EH (cell line): ENCODE measurements around the gene AKAP10.
"Not testable (repeated sequence)": the region's sequence is repeated elsewhere in the genome, so short reads cannot be mapped to it uniquely, and the experiment has no call there.

Experiments used
- DNase-seq: peaks from one replicate; pipeline ENCODE4 v3.0.0-alpha.2; 2015; ENCODE audit warnings: low read depth

AKAP10 gene, protein sequence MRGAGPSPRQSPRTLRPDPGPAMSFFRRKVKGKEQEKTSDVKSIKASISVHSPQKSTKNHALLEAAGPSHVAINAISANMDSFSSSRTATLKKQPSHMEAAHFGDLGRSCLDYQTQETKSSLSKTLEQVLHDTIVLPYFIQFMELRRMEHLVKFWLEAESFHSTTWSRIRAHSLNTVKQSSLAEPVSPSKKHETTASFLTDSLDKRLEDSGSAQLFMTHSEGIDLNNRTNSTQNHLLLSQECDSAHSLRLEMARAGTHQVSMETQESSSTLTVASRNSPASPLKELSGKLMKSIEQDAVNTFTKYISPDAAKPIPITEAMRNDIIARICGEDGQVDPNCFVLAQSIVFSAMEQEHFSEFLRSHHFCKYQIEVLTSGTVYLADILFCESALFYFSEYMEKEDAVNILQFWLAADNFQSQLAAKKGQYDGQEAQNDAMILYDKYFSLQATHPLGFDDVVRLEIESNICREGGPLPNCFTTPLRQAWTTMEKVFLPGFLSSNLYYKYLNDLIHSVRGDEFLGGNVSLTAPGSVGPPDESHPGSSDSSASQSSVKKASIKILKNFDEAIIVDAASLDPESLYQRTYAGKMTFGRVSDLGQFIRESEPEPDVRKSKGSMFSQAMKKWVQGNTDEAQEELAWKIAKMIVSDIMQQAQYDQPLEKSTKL

DNA sequence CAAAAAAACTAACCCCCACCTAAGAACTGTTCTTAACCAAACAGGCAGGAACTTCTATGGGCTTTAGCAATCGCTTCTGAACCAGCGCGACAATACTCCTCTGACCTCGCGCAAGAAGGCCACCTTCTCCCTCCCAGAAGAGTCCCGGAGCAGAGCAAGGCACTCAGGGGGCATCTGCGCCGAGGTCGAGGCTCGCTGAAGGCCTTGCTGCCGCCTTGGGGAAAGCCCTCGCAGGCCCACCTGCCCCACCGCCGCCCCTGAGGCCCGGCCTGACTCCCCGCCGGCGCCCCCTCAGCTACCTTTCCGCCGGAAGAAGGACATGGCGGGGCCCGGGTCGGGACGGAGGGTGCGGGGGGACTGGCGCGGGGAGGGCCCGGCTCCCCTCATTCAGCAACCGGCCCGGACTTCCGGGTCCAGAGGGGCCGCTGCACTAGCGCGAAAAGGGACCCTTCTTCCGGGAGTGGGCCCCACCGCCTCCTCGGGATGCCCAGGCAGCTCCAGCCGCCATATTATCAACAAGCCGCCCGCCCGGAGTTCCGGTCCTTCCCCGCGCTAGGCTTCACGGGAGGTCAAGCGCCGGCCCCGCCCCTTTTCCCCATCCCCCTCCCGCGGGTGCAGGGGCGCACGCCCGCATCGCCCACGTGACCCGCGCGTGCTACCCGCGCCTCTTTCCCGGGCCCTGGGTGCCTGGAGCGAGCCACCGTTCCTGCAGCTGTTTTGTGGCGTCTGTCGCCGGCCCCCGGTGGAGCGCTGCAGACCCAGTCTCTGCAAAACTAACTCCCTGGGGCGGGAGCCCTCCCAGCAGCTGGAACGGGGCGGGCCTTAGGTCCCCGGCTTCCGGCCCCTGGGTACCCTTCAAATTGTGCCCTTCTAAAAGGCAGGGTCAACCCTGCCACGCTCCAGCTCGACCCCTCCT, at the start of gene AKAP10:
AKAP10 (minus strand) TSS at position 536 of the 916 bp plus-strand sequence; CDS start at position 387, 149 bp downstream.
- DNase-seq, result peak; percentile 86

DNA sequence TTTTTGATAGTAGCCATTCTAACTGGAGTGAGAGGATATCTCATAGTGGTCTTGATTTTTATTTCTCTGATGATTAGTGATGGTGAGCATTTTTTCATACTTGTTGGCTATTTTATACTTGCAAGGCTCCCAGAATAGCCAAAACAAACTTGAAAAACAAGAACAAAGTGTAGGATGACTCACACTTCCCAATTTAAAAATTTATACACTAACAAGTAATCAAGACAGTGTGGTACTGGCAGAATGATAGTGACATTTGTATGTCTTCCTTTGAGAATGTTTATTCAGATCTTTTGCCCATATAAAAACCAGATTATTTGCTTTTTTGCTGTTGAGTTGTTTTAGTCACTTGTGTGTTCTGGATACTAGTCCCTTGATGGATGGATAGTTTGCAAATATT, 49.3 kb upstream of the AKAP10 start:
- no peak for DNase-seq

DNA sequence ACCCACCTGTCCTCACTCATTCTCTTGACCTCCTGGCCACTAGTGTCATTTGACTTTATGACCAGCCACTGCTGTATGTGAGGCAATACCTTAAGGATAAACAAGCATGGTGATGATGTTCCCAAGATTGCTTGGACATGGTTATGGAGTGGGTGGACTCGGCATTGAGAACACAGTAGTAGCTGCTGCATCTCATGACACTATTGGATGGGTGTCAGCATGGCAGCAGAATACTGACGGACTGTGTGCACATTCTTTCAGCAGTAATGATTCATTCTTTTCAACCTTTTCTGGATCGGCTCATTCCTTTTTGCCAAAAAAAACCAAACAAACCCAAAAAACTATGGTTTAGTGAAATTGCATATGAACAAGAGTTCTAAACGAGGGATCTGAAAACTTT, 45.1 kb upstream of the AKAP10 start:
- DNase-seq, result no peak

DNA sequence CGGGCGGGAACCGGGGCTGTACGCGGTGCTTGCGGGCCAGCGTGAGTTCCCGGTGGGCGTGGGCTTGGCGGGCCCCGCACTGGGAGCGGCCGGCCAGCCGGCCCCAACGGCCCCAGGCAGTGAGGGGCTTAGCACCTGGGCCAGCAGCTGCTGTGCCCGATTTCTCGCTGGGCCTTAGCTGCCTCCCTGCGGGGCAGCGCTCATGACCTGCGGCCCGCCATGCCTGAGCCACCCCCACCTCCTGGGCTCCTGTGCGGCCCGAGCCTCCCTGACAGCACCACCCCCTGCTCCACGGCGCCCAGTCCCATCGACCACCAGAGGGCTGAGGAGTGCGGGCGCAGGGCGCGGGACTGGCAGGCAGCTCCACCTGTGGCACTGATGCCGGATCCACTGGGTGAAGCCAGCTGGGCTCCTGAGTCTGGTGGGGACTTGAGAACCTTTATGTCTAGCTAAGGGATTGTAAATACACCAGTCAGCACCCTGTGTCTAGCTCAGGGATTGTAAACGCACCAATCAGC, 38.9 kb upstream of the AKAP10 start:
- DNase-seq, result not testable (repeated sequence)

DNA sequence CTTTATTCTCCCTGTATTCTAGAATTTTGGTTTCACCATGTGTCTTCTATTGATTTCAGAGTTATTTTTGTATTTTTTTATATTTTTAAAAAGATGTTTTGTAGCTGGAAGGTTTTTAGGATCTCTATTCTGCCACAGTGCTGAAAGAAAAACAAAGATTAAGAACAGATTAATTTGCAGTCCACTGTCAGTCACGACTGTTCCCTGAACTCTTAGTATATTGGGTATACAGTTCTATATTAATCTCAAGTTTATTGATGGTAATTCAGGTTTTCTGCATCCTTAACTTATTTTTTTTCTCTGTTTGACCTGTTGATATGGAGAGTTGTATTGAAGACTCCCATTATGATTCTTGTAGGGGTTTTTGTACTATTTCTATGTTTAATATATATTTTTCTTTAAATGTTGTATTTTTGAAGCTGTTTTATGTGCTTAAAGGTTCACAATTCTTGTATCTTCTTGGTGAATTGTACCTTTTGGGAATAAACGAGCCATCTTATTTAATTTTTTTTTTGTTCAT, 34.4 kb upstream of the AKAP10 start:
- DNase-seq, result no peak

DNA sequence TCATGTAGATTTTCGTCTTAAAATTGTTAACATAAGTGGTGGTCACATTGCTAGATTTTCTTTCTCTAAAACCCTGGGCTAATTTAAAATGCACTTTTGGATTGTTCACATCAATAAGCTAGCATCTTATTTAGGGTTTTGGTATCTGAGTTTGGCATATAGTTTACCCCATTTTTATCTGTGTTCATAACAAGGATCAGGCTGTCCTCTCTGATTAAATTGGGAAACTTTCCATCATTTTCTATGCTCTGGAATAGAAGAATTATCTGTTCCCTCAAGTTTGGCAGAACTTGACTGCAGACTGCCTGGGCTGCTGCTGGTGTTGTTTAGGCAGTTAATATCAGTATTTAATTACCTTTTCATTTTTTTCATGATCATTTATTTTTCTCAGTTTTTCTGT, 33.3 kb upstream of the AKAP10 start:
- no peak for DNase-seq

DNA sequence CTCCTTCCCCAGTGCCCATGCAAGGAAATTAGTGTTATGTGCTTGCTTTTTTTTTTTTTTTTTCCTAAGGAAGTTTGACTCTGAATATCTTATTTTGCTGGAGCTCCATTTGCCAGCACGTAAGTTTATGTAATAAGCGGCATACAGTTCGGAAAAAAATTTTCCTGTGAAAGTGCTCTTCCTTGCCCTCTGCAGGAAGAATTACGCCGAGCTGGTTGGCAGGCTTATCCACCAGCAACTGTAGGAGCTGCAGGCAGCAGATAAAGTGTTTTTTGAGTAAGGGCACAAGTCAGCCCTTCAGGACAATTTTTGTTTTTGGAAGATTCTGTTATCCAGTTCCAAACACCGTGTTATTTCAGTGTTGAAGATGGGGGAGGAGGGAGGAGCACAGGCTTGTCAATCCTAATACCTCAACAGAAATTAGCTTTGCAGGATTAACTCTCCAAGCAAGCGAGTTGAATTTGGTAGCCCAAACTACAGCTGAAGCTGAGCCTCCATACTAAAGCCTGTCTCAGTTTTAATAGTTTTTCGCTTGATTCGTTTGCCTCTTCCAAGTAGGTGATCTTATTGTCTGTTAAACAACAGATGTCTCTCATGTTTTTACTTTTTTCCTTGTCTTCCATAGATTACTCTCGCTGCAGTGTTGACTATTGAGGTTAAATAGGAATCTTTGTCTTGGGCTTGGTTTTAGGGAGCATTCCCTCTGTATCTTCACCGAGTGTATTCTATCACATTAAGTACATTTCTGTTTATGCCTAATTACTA, 32.7 kb upstream of the AKAP10 start:
- DNase-seq, result peak; percentile 62

DNA sequence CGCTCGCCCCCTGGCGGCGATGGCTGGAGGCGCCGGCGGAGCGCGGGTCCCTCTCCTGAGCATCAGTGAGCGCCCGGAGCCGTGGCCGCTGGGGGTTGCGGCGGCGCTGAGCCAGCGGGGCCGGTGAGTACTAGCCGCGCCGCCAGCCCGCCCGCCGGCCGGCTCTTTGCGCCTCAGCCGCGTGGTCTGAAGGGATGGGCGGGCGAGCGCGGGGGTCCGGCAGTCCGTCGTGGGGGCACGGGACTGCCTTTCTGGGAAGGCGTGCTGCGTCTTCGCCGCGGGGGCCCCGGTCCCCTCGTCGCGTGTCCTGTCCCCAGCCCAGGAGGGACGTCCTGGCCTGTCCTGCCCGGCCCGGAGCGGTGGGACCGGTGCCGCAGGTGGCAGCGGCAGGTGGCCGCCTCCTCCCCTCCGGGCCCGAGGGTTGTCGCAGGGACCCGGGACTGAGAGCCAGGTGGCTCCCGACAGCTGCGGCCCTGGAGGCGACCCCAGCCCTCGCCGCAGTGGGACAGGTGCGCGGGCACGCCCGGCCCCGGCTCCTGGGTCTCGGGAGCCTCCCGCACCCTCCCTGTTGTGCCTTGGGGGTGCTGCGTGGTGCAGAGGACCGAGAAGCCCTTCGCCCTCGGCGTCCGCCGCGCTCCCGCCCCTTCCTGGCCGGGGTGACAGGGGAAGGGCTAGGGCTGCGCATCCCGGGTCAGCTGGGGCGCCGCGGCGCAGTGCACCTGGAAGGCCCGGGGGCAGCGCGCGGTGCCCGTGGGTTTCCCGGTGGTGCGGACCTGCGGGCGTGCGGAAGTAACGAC, 31.9 kb upstream of the AKAP10 start, which contains the start of gene SPECC1:
SPECC1 (plus strand) TSS at position 58 of the 797 bp plus-strand sequence. CDS start 87,293 bp downstream, outside the sequence.
- DNase-seq, result peak; percentile 70

DNA sequence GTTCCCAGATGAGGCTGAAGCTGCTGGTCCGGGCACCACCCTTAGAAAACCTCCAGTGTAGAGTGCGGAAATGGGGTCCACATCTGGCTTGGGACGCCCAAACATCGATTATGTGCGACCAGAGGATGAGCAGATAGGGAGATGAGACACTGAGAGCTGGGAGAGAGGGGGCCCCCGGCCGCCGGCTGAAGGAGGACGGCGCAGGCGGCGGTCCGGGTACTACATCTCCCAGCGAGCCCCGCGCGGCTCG, 31.3 kb upstream of the AKAP10 start:
- DNase-seq, result no peak

DNA sequence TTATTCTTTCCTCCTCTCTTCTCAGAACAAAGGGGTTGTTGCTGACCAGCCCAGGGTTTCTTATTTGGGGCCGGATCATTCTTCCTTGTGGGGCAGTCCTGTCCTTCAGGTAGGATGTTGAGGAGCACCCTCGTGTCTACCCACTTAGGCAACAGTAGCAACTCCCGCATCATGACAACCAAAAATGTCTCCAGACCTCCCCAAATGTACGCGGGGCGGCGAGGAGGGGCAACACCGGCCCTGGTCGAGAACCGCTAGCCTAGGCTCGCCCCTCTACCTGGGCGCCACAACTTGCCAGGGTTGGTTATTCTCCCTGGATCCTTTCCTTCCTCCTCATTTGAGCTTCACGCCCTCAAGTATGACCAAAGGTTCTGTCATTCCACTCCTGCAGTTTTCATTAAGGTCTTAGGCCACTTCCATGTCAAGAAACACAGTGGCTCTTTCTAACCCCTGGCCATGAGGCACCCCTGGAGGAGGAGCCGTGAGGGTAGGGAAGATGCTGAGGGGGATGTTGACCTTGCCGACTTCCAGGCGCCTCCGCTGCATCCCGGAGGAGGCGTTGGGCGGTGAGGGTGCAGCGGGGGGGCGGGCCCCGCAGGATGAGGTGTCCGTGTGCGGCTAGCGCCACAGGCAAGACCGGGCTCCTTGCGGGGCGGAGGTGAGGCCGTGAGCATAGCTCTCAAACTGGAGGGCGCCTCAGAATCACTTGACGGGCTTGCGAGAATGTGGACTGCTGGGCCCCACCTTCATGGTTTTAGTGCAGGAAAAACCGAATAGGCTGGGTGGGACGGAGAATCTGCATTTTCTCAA, 30.8 kb upstream of the AKAP10 start:
- DNase-seq, result no peak

DNA sequence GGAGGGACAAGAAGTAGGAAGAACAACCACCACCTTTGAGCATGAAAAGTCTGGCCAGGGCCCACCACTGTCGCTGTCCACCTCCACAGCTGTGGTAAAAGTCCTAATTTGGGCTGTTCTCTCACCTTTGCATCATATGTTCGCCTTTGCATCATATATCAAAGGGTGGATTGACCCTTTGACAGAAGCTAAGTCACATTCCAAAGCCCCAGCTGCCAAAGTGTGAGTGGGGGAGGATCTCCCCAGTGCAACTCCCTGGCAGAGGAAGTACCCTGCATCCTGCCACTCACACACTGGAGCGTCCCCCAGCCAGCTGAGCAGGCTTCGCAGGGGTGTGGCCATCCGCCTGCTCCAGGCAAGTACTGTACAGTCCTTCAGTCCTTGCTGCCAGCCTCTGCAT, 18.9 kb upstream of the AKAP10 start:
- DNase-seq, result no peak

DNA sequence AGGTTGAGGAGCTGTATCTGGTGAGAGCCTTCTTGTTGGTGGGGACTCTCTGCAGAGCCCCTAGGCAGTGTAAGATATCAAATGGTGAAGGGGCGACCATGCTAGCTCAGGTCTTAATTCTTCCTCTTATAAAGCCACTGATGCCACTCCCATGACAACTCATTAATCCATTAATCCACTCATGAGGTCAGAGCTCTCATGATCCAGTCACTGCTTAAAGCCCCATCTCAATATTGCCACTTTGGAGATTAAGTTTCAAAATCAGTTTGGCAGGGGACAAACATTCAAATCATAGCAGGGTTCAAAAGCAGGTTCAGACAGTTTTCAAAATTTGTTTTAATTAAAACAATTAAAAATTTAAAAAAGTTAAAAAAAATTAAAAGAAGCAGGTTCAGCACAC, 18.5 kb upstream of the AKAP10 start:
- DNase-seq, result no peak

DNA sequence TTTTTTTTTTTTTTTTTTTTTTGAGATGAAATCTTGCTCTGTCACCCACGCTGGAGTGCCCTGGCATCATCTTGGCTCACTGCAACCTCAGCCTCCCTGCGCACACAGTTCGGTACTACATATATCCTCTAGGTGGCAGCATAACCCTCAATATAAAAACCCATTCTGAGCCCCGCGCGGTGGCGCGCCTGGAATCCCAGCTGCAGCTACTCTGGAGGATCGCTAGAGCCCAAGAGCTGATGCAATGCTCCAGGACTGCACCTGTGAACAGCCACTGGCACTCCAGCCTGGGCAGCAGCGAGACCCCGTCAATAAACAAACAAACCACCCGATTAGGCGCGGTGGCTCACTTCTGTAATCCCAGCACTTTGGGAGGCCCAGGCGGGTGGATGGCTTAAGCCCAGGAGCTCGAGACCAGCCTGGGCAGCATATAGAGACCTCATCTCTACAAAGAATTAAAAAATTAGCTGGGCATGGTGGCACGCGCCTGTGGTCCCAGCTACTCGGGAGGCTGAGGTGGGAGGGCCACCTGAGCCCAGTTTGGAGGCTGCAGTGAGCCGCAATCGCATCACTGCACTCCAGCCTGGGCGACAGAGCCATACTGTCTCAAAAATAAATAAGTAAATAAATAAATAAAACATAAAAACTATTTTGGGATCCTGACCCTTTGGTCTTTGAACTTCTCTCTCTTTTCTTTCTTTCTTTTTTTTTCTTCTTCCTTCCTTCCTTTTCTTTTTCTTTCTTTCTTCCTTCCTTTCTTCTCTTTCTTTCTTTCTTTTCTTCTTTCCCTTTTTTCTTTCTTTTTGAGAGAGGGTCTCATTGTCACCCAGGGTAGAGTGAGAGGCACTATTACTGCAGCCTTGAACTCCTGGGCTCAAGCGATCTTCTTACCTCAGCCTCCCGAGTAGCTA, 15.4 kb upstream of the AKAP10 start:
- peak; percentile 84 for DNase-seq

DNA sequence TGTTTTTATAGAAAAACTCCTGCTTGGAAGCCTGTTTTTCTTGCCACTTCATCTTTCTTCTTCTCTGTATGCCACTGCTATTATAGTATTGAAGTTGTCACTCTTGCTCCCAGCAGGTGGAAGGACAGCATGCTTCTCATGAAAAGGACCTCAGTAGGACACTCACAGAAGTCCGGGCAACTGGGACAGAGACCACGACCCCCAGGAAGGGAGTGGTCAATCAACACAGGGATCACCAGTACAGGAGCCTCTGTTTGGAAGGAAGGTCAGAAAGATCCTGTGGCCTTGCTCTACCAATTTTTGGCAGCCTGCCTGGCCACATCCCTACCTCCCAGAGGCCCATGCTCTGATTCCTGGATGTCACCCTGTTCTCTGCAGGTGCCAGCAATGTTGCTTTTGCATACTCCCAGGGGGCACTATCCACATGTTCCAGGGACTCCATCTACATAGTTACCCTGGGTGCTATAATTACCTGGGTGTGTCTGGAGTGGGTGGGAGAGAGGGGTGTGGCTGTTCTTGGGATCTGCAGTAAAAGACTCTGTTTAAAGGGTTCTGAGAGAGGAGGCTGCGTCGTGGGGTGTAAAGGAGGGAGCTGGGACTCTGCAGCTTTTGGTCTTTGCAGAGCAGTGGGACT, 13.7 kb upstream of the AKAP10 start:
- no peak for DNase-seq

DNA sequence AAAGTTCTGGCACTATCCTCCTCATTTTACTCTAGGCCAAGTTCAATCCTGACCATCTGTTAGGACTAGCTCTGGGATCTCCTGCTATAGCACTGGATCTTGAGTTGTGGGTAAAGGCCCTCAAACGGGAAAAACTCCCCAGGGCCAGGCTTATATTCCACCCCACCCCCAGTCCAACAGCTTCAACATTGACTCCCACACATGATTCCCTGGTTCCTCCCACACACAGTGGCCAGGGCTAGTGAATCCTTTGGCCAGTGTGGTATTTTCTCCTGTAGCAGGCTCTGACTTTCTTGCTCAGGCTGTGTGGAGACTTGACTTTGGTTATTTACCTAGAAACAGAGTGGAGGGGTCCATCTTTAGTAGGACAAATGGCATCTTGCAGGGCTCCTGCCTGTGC, 10.3 kb upstream of the AKAP10 start:
- no peak for DNase-seq

DNA sequence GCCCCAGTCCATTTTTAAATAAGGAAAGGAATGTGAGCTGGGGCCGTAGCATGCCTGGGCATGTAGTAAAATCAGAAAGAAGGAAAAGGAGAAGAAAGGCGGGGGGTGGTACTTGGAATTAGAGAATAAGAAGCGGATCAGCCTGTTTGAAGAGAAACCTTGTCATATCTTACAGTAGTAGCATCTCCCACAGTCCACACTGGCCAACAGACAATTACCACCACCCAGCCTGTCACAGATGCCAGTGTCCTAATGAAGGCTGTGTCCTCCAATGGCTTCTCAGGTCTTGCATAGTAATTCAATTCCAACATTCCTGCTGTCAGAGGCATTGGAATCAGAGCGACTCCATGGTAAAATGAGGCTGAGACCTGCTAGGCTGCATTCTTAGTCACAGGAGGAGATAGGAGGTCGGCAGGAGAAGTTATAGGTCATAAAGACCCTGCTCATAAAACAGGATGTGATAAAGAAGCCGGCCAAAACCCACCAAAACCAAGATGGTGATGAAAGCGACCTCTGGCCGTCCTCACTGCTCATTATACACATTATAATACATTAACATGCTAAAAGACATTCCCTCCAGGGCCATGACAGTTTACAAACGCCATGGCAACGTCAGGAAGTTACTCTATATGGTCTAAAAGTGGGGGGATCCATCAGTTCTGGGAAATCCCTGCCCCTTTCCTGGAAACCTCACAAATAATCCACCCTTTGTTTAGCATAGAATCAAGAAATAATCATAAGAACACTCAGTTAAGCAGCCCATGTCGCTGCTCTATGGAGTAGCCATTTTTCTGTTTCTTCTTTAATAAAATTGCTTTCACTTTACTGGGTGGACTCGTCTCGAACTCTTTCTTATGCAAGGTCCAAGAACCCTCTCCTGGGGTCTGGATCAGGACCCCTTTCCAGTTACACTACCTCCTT, 9.6 kb upstream of the AKAP10 start:
- DNase-seq, result no peak
